ELR (cell line): ENCODE data around the gene DLGAP1.

Source experiments
- DNase-seq: peaks from one replicate; pipeline ENCODE4 v3.0.0-alpha.2; 2015; ENCODE audit warnings: low read depth

The DLGAP1 gene

GRCh38 chr18:3529601-3530000 is 925.5 kb downstream of the DLGAP1 start:
- no peak for DNase-seq

GRCh38 chr18:3529077-3529476 is 926.0 kb downstream of the DLGAP1 start:
- DNase-seq = no peak

- no peak for DNase-seq
These were observed 926.9 kb downstream of the DLGAP1 start for GRCh38 chr18:3528231-3528630.

- no peak for DNase-seq
These were observed 928.4 kb downstream of the DLGAP1 start for GRCh38 chr18:3526421-3527354.

GRCh38 chr18:3525870-3526420 is 929.2 kb downstream of the DLGAP1 start:
- DNase-seq = no peak

- no peak for DNase-seq
These were observed 930.4 kb downstream of the DLGAP1 start for GRCh38 chr18:3524706-3525105.

GRCh38 chr18:3520230-3521085 is 934.6 kb downstream of the DLGAP1 start:
- no peak for DNase-seq

- DNase-seq = peak; percentile 20
These were observed 940.5 kb downstream of the DLGAP1 start for GRCh38 chr18:3514312-3515216.

- DNase-seq = no peak
These were observed 941.6 kb downstream of the DLGAP1 start for GRCh38 chr18:3513481-3513880.

- DNase-seq = peak; percentile 84
These were observed 943.1 kb downstream of the DLGAP1 start for GRCh38 chr18:3511980-3512379.

- DNase-seq = no peak
These were observed 944.2 kb downstream of the DLGAP1 start for GRCh38 chr18:3510896-3511295.

GRCh38 chr18:3510024-3510423 is 945.1 kb downstream of the DLGAP1 start:
- DNase-seq = no peak

- DNase-seq = no peak
These were observed 946.2 kb downstream of the DLGAP1 start for GRCh38 chr18:3508576-3509549.

- no peak for DNase-seq
These were observed 950.5 kb downstream of the DLGAP1 start for GRCh38 chr18:3504637-3505036.

GRCh38 chr18:3502650-3503049 is 952.5 kb downstream of the DLGAP1 start:
- no peak for DNase-seq

GRCh38 chr18:3500016-3500415 is 955.1 kb downstream of the DLGAP1 start:
- DNase-seq = no peak

GRCh38 chr18:3499501-3499900 is 955.6 kb downstream of the DLGAP1 start:
- DNase-seq = peak; percentile 19

- DNase-seq = peak; percentile 39
These were observed 956.2 kb downstream of the DLGAP1 start for GRCh38 chr18:3498698-3499471.

- DNase-seq = no peak
These were observed 959.2 kb downstream of the DLGAP1 start for GRCh38 chr18:3495691-3496430.
